GM19193 (cell line): Measurements from ENCODE around the gene RNF220.

Experiments used
- POLR2A ChIP-seq: IDR thresholded peaks from 4 replicates; pipeline ENCODE4 v1.6.1; 2011; ENCODE audit not compliant: insufficient read depth, insufficient read length; ENCODE audit errors: extremely low read depth

RNF220 gene

DNA sequence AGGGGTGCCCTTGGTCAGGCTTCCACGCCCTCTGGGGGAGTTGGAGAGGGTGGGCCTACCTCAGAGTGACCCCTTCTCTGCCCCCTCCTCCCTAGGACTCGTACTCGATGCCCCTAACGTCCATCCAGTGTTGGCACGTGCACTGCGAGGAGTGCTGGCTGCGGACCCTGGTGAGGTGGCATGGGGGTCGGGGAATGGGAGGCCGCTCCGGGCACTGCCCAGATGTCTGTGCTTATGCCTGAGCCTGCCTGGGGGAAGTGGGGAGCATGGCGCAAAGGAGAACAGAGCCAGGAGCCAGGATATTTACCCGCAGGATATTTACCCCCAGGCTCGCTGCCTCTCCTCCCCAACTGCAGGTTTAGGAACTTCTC lies 244.7 kb downstream of the RNF220 start:
- TF ChIP-seq POLR2A: no peak

DNA sequence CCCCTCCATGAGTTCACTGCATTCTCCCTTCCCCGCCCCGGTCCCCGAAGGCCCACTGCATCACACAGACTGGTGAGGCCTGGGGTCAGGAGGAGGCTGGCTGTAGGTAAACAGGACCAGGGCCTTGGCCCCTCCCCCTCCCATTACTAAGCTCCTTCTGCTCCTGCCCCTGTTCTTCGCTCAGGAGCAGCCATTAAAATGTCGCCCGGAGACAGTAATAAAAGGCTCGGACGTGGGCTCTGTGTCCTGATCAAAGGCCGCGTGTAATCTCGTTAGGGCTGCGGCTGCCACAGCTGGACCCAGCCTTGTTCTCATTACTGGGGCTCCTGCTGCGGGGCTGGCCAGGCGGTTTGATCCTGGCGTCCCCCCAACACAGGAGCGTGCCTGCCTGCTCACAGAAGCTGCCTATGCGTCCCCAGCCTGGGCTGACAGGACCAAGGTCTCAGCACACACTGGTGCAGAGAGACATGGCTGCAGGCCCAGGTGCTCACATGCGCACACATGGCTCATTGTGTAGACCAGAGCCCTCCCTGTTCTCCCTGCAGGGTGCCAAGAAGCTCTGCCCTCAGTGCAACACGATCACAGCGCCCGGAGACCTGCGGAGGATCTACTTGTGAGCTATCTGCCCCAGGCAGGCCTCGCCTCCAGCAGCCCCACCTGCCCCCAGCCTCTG lies 245.2 kb downstream of the RNF220 start:
- no peak for TF ChIP-seq POLR2A

DNA sequence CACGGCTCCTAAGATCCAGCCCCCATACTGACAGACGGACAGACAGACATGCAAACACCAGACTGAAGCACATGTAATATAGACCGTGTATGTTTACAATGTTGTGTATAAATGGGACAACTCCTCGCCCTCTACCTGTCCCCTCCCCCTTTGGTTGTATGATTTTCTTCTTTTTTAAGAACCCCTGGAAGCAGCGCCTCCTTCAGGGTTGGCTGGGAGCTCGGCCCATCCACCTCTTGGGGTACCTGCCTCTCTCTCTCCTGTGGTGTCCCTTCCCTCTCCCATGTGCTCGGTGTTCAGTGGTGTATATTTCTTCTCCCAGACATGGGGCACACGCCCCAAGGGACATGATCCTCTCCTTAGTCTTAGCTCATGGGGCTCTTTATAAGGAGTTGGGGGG lies 246.0 kb downstream of the RNF220 start:
- TF ChIP-seq POLR2A: no peak

DNA sequence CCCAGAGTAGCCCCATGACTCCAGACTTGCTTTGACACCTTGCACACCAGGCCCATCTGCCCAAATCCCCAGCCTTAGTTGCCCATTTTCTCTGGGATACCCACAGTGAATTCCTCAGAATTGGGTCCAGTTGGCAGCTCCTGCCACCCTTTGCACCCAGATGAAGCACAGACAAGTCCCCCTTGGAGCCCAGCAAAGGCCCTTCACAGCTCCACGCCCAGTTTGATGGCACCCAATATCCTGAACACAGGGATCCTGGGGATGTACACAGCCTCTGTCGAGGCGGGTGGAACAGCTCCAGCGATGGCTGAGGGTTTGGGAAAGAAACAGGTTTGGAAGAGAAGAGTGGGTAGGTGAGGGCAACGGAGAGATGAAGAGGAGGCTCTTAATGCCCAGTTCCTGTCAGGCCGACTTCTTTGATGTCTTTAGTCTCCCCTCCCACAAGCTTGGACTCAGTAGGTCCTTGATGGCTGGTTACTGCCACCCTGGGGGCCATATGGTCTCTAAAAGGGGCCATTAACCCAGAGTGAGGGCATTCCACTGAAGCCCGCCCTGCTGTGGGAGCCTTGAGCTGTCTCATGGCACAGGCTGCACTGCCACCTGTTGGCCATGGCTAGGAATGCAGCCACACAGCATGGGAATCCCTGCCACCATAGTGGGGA lies 247.5 kb downstream of the RNF220 start:
- TF ChIP-seq POLR2A: no peak

DNA sequence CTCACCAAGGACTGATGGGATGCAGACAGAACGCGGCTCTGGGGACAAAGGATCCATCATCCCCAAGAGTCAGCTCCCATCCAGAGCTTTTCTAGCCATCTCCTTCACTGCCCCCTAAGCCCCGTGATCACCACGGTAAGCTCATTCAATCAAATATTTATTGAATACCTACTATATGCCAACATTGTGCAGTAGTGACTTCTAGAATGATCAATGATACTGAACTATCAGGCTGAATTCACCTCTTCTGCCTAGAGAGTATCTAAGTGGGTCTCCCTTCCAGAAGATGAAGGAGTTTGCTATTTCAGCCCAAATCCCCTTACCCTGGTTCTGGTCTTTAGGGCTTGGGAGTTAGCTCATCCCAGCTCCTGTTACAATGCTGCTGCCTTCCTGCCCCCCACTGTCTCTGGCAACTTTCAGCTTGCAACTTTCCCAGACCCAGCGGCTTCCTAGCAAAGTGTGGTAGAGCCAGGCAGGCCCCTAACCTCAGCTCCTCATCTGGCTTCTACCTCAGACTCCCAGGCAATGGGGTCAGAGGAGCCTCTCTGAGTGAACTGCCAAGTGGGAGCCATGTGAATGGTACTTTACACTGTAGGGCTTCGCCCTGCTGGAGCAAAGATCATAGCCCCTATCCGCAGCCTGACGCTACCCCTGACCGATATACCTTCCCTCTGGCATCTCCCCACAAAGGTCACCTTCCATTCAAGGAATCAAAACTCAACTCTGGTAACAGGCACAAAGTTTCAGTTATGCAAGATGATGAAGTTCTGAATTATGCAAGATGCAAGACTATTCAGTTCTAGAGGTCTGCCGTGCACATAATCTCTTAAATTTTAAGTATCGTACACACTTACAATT lies 248.3 kb downstream of the RNF220 start:
- TF ChIP-seq POLR2A: no peak

DNA sequence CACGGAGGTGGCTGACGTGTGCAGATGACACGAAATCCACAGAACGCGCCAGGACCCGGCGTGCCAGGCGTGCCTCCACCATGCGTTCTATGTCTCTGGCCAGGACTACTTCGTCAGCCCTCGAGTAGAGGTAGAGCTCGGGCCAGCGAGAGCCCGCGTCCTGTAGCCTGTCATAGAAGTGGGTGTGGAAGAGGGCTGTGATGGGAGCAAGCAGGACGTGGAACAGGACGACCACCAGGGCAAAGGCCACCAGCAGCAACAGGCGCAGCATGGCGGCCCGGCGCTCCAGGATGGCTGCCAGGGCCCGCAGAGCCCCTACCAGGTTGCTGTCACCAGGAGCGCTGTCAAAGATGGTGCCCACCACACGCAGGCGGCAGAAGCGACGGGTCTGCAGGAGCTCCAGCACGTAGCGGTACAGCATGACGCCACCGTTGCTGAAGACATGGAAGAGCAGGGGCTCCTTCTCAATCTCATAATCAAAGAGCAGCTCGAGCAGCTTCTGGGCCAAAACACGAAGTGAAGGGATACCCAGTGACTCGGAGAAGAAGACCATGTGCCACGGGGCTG lies 249.6 kb downstream of the RNF220 start:
- TF ChIP-seq POLR2A: no peak

DNA sequence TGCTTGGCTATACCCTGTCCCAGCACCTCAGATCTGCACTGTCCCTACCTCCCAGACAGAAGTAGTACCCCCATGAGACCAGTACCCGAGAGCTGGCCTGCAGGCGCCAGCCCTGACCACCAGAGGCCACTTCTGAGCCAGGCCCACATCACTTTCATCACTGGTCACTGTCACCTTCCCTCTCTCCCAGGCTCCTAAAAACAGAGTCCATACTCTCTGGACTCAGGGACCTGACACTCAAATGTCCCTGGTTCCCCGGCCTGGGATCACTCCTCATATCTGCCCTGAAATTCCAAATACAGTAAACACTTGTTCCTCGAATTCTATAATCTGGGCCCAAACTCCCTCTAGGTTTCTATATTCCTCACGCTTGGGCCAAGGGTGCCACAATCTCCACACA lies 250.6 kb downstream of the RNF220 start:
- no peak for TF ChIP-seq POLR2A

DNA sequence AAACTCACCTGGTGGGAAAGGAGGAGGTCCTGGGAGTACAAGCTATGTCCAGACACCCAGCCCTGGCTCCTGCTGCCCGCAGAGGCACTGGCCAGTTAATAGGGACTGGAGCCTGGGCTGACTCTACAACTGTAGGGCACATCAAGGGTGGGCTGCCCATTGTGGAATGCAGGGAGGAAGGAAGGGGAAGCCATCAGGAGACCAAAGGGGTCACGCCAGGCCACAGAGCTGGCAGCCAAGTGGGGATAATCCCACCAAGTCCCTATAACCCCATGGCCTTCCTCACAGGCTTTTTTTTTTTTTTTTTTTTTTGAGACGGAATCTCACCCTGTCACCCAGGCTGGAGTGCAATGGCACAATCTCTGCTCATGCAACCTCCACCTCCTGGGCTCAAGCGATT lies 254.5 kb downstream of the RNF220 start:
- no peak for TF ChIP-seq POLR2A

DNA sequence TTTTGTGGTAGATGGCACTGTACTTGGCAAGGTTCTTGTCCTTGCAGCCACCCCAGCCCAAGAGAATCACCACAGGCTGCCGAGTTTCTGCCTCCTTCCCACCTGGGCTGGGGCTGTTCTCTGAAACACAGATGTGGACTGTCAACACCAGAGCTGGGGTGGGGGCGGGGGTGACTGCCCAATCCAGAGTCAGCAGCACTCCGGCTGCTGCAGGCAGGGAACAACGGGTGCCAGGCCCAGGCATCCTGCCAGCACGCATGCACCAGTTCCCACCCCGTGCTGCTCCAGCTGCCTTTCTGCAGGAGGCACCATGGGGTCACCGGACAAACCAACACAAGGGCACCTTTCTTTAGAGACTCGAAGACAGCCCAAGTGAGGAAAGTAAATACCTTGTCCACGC lies 255.1 kb downstream of the RNF220 start:
- no peak for TF ChIP-seq POLR2A

DNA sequence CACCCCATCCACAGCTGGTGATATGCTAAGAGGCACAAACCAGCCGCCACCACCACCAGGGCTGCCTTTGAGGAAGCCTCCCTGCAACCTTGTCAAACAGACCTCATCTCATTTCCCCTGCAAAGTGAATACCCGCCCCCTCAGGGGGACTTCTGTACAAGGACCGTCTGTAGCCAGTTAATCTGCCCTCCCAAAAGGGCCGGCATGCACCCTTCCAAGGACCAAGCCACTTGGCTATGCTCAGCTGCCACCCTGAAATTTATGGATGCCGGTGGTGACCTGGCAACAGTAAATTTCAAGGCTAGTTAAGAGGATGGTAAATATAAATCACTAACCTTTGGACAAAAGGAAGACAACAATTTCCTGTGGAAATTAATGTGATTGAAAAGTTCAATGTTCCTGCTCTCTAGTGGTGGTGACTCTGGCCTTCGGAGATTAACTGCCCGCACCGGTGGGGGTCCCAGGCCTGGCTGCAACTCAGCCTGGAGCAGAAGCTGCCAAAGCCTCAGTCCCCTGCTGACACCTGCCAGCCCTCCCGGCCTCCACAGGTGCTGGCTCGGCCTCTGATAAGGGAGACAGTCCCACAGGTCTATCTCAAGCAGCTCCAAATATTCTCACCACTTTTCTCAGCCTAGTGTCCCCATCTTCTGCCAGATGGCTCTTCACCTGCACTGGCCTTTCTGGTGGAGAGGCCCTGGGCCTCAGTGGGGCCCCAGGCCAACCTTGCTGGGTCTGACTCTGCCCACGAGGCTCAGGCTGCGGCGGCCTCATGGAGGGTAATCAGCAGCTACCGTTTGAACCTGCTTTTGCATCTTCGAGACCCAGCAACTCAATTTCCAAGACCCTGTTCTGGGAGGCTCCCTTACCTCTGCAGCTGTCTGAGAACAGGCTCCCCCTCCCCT lies 257.0 kb downstream of the RNF220 start:
- no peak for TF ChIP-seq POLR2A

DNA sequence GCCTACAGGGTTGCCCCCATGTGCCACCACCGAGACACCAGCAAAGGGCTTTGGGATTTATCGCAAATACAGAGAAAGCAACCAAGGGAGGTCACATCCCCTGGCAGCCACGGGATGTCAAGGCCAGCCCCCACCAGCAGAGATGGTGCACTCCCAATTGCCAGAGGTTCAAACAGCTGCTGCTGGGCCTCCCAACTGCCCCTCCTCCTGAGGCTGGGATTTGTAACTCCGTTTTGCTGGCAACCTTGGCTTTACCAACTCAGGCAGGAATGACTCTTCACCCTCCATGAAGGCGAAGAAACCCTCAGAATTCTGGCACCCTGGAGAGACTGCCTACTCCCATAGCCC lies 257.6 kb downstream of the RNF220 start:
- no peak for TF ChIP-seq POLR2A

DNA sequence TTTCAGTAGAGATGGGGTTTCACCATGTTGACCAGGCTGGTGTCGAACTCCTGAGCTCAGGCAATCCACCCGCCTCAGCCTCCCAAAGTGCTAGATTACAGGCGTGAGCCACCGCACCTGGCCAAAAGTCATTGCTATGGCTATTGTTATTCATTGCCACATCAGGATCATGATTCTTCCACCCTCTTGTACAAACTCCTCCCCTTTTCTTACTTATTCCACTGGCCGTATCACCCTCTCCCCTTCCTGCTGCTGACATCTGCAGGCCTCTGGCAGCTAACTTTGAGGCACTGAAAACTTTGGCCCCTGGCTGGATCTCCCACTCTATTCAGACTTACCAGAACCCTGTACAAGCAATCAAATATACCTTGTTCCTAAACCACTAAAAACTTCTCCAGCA lies 258.4 kb downstream of the RNF220 start:
- TF ChIP-seq POLR2A: no peak

DNA sequence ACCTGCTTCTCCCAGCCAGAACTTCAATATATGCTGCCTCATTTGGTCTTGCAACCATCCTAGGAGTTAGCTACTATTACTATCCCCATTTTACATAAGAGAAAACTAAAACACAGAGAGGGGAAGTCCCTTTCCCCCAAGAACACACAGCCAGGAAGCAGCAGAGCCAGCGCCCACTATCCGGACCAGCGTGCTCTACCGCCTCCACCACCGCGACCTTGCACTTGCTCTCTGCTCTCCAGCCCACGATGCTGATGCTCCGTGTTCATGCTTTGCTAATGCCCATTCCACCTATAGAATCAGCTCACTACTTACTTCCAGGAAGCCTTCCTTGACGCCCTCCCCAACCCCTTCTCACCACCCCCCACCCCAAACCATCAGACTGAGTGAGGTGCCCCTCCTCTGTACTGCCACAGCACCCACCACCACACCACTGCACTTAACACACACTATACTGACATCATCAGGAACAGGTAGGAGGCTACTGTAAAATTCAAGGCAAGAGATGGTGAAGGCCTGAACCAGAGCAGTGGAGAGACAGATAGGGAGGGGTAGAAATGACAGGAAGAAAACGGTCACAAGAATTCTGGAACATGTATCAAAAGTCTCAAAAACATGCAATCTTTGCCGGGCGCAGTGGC lies 259.8 kb downstream of the RNF220 start:
- no peak for TF ChIP-seq POLR2A
